Endothelial cell of umbilical vein (primary cell): ENCODE results near the gene KLHL13. TPM values are rescaled to one million over a fixed set of nuclear protein-coding genes. Genes with fewer than 3 reads are reported as not detected.
"Not testable (repeated sequence)": the region's sequence is repeated elsewhere in the genome, so short reads cannot be mapped to it uniquely, and the experiment has no call there.

Experiments used
- BruUV-seq: library from RNA; stranded (reverse); fragments of 400-500 nt; replicated peaks from 2 replicates; lab custom pipeline; 2021; lab: Mats Ljungman, UMichigan
- CTCF ChIA-PET: fragments of 300-600, 350-600 bp; sonication (Branson Sonifier 250); formaldehyde crosslinking; loops from one replicate; lab custom pipeline; 2021; ENCODE audit warnings: antibody characterized with exemption, inconsistent platforms; lab: Charles Lee
- POLR2A ChIA-PET: fragments of 300-600, 350-600 bp; sonication (Branson Sonifier 250); formaldehyde crosslinking; loops from one replicate; lab custom pipeline; 2021; ENCODE audit warnings: antibody characterized with exemption, inconsistent platforms; lab: Charles Lee
- DNase-seq: peaks from one replicate; pipeline ENCODE4 v3.0.0-alpha.2; 2011; ENCODE audit warnings: low read depth, low spot score
- FAIRE-seq: peaks from 2 replicates; lab custom pipeline; 2011; peaks lifted over from hg19 to GRCh38; lab: Jason Lieb, UNC
- H2AFZ ChIP-seq: 2 replicates; pipeline ENCODE4 v1.6.0; 2012; ENCODE audit warnings: low read depth, low read length, control low read depth, inconsistent platforms
- H3K27ac ChIP-seq: 2 replicates; pipeline ENCODE4 v1.5.1; 2011; ENCODE audit warnings: low read depth, mild to moderate bottlenecking, control low read depth, low read length, moderate library complexity; ENCODE audit not compliant: insufficient read depth
- H3K27me3 ChIP-seq, 2 experiments: 2 replicates each; pipeline versions ENCODE4 v1.6.0 to v1.6.1; 2011; ENCODE audit warnings: low read length in 2 of 2, mixed read lengths in 1 of 2; ENCODE audit not compliant: control insufficient read depth in 2 of 2, insufficient read depth in 2 of 2
- H3K36me3 ChIP-seq, 2 experiments: 2 replicates in 1 of 2; 3 replicates in 1 of 2; pipeline ENCODE4 v1.5.1; 2011; ENCODE audit warnings: low read length in 2 of 2, mild to moderate bottlenecking in 1 of 2, moderate library complexity in 1 of 2; ENCODE audit not compliant: control insufficient read depth in 2 of 2, insufficient read depth in 2 of 2; ENCODE audit errors: extremely low read depth in 1 of 2
- H3K4me1 ChIP-seq: 3 replicates; pipeline ENCODE4 v1.5.1; 2011; ENCODE audit warnings: mild to moderate bottlenecking, low read length; ENCODE audit not compliant: control insufficient read depth, insufficient read depth; ENCODE audit errors: extremely low read depth
- H3K4me2 ChIP-seq: 2 replicates; pipeline ENCODE4 v1.6.1; 2011; ENCODE audit warnings: low read length, control low read depth, mixed read lengths; ENCODE audit not compliant: insufficient read depth
- H3K4me3 ChIP-seq, 3 experiments: fragments of 200-600 bp in 1 of 3; sonication (generic), shearing (Covaris generic) in 1 of 3; replicated peaks in 1 of 3; 2 replicates each; pipeline ENCODE4 v1.5.1; 2011 to 2016; ENCODE audit warnings: control low read depth in 3 of 3, low read length in 3 of 3, mild to moderate bottlenecking in 2 of 3, inconsistent platforms in 1 of 3, low read depth in 1 of 3, moderate library complexity in 1 of 3; ENCODE audit not compliant: insufficient read depth in 1 of 3
- H3K79me2 ChIP-seq: 2 replicates; pipeline ENCODE4 v1.6.0; 2012; ENCODE audit warnings: low read length, inconsistent platforms; ENCODE audit not compliant: control insufficient read depth, insufficient read depth
- H3K9ac ChIP-seq: replicated peaks from 2 replicates; pipeline ENCODE3; 2011; ENCODE audit warnings: low read length, control low read depth; ENCODE audit not compliant: insufficient read depth; ENCODE audit errors: extremely low read depth
- H3K9me1 ChIP-seq: replicated peaks from 3 replicates; pipeline ENCODE4 v1.6.0; 2011; ENCODE audit warnings: mild to moderate bottlenecking, low read length; ENCODE audit not compliant: control insufficient read depth, insufficient read depth; ENCODE audit errors: extremely low read depth
- H3K9me3 ChIP-seq: replicated peaks from 2 replicates; pipeline ENCODE4 v1.5.1; 2012; ENCODE audit warnings: low read length, inconsistent platforms; ENCODE audit not compliant: control insufficient read depth, insufficient read depth
- H4K20me1 ChIP-seq: replicated peaks from 2 replicates; pipeline ENCODE3; 2011; ENCODE audit warnings: mild to moderate bottlenecking, low read length; ENCODE audit not compliant: control insufficient read depth, insufficient read depth; ENCODE audit errors: extremely low read depth
- CTCF ChIP-seq, 2 donors: IDR thresholded peaks; 1 replicate in 1 of 2; 2 replicates in 1 of 2; pipeline ENCODE4 v1.5.1; 2011; ENCODE audit warnings: low read length in 2 of 2, mild to moderate bottlenecking in 2 of 2, moderate library complexity in 2 of 2, control low read depth in 1 of 2, inconsistent platforms in 1 of 2, low read depth in 1 of 2; ENCODE audit not compliant: insufficient read depth in 1 of 2; ENCODE audit errors: extremely low read depth in 1 of 2
- EZH2 ChIP-seq: IDR thresholded peaks from 2 replicates; pipeline ENCODE4 v1.6.1; 2012; ENCODE audit warnings: borderline replicate concordance, low read depth, mild to moderate bottlenecking, moderate library complexity, low read length, inconsistent platforms; ENCODE audit not compliant: severe bottlenecking
- FOS ChIP-seq: IDR thresholded peaks from 2 replicates; pipeline ENCODE4 v1.6.1; 2011; ENCODE audit warnings: mild to moderate bottlenecking, low read length, moderate library complexity, borderline replicate concordance; ENCODE audit not compliant: insufficient read depth
- GATA2 ChIP-seq: IDR thresholded peaks from 2 replicates; pipeline ENCODE4 v1.7.0; 2011; ENCODE audit warnings: low read depth, mild to moderate bottlenecking, moderate library complexity, mixed read lengths, low read length; ENCODE audit not compliant: insufficient read length, insufficient read depth
- JUN ChIP-seq: IDR thresholded peaks from 2 replicates; pipeline ENCODE4 v1.6.1; 2011; ENCODE audit warnings: borderline replicate concordance, low read depth; ENCODE audit not compliant: insufficient read length, insufficient read depth
- MAX ChIP-seq: IDR thresholded peaks from 2 replicates; pipeline ENCODE4 v1.6.1; 2011; ENCODE audit not compliant: insufficient read depth, insufficient read length
- MYC ChIP-seq: IDR thresholded peaks from one replicate; pipeline ENCODE4 v1.6.1; 2011; ENCODE audit warnings: mild to moderate bottlenecking, low read depth, low read length
- POLR2A ChIP-seq: IDR thresholded peaks from 2 replicates; pipeline ENCODE4 v1.6.1; 2012; ENCODE audit warnings: low read depth, mild to moderate bottlenecking, control low read depth, low read length
- POLR2AphosphoS5 ChIP-seq: IDR thresholded peaks from 2 replicates; pipeline ENCODE4 v1.6.1; 2012; ENCODE audit warnings: low read depth, mild to moderate bottlenecking, control low read depth, low read length, moderate library complexity; ENCODE audit not compliant: insufficient read depth
- dilution Hi-C: fragments of 300-500 bp; cut with MboI; formaldehyde crosslinking; loops from one replicate; pipeline ENCODE4 v1.15.0; 2019; ENCODE audit warnings: low sequenced_read_pairs; ENCODE audit not compliant: extremely low pct_ligation_motif_present
- intact Hi-C: fragments of 100-400 bp; cut with micrococcal nuclease; formaldehyde crosslinking; loops from one replicate; pipeline ENCODE4 v1.10.0; 2022
- polyA plus RNA-seq, 4 experiments: library from polyadenylated mRNA; depleted of rRNA in 3 of 4; stranded (reverse) in 3 of 4; unstranded in 1 of 4; fragments of >200 nt; gene quantifications; 2 replicates each; pipeline versions ENCODE4 v1.2.1 to v1.2.3, GENCODE V29; 2011 to 2012; ENCODE audit warnings: missing spikeins in 1 of 4
- total RNA-seq: library from RNA; stranded (reverse); gene quantifications from 2 replicates; pipeline ENCODE4 v1.2.3, GENCODE V29; 2021

Gene KLHL13
- total and polyA plus RNA-seq, 2 donors (not counting 3 experiments of a cell fraction or from before 2014, with no cell fraction given) = 15.3 to 18.2 TPM

GRCh38 chrX:118016422-118016821, 100.2 kb downstream of the KLHL13 start:
- Histone ChIP-seq H4K20me1 (no peaks in the 10 kb centered on the region), H3K36me3 (no peaks in the 10 kb centered on the region), H3K9me1 (no peaks in the 10 kb centered on the region), H3K4me1 (no peaks in the 10 kb centered on the region), H3K79me2 (no peaks in the 10 kb centered on the region), H3K27me3 (no peaks in the 10 kb centered on the region), H3K4me3 (no peak overlapping the region), H3K27ac (no peak overlapping the region), H3K9me3 (no peaks in the 10 kb centered on the region), H3K9ac (no peak overlapping the region), H3K4me2 (no peak overlapping the region), H2AFZ (no peak overlapping the region)
- no peak for TF ChIP-seq CTCF (IDR thresholded peaks at IDR 0.05; ENCODE audit: extremely low read depth in 1 of 2, insufficient read depth in 1 of 2, low read depth in 1 of 2, low read length in 2 of 2)
- TF ChIP-seq MYC = no peak
- TF ChIP-seq POLR2AphosphoS5 = no peak
- no peak for TF ChIP-seq JUN
- TF ChIP-seq MAX = no peak
- TF ChIP-seq GATA2 = no peak
- TF ChIP-seq EZH2 = no peak
- TF ChIP-seq FOS = no peak
- TF ChIP-seq POLR2A = no peak
- CTCF ChIA-PET = no interaction called here
- POLR2A ChIA-PET = no interaction called here
- no TSS peak for BruUV-seq
- DNase-seq (no peak), FAIRE-seq (no peak)
- dilution Hi-C loops = no loop called here
- intact Hi-C loops = no loop called here

GRCh38 chrX:118002417-118002816, 114.2 kb downstream of the KLHL13 start:
- H3K27ac ChIP-seq, H3K9me1 ChIP-seq, BruUV-seq, H3K27me3 ChIP-seq, dilution Hi-C loops, H3K4me3 ChIP-seq, H3K4me2 ChIP-seq, H3K9me3 ChIP-seq, DNase-seq, H3K9ac ChIP-seq, POLR2A ChIA-PET, H3K36me3 ChIP-seq, H4K20me1 ChIP-seq, CTCF ChIA-PET, intact Hi-C loops, FAIRE-seq, H3K4me1 ChIP-seq, H2AFZ ChIP-seq, H3K79me2 ChIP-seq: not testable (repeated sequence)
